ENCODE data around the gene ING4.

- TF ChIP-seq, protein P1, sequence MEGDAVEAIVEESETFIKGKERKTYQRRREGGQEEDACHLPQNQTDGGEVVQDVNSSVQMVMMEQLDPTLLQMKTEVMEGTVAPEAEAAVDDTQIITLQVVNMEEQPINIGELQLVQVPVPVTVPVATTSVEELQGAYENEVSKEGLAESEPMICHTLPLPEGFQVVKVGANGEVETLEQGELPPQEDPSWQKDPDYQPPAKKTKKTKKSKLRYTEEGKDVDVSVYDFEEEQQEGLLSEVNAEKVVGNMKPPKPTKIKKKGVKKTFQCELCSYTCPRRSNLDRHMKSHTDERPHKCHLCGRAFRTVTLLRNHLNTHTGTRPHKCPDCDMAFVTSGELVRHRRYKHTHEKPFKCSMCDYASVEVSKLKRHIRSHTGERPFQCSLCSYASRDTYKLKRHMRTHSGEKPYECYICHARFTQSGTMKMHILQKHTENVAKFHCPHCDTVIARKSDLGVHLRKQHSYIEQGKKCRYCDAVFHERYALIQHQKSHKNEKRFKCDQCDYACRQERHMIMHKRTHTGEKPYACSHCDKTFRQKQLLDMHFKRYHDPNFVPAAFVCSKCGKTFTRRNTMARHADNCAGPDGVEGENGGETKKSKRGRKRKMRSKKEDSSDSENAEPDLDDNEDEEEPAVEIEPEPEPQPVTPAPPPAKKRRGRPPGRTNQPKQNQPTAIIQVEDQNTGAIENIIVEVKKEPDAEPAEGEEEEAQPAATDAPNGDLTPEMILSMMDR (IDR thresholded peaks at IDR 0.05), result no peak
- TF ChIP-seq POLR2A (IDR thresholded peaks at IDR 0.05), result no peak
Observed at GRCh38 chr12:6703631-6704030, 40.7 kb upstream of the ING4 start.

All from uterus (tissue), 2 donors.